ENCODE results near the gene B3GAT3.

GRCh38 chr11:62610403-62610802, 11.4 kb downstream of the B3GAT3 start:
- TF ChIP-seq POLR2A (IDR thresholded peaks at IDR 0.05) (no peak), CTCF (IDR thresholded peaks at IDR 0.05) (no peak)
